Measurements from ENCODE around the gene ZNF444. TPM values are rescaled to one million over a fixed set of nuclear protein-coding genes. Genes with fewer than 3 reads are reported as not detected.

The ZNF444 gene
- polyA plus RNA-seq = 7.4 to 10.8 TPM (median 9.1 TPM) in 3 replicates
- 1.4 TPM for polyA plus RNA-seq (2011; ENCODE audit: low read depth)
- 4.0 and 11.5 TPM in 2 replicates for polyA plus RNA-seq (2011; cell fraction: cytosol; rRNA removed)
- 11.9 and 15.7 TPM in 2 replicates for polyA plus RNA-seq (2011; cell fraction: nucleus; rRNA removed)
- polyA plus RNA-seq (2012; ENCODE audit: low replicate concordance) = 6.4 and 12.7 TPM in 2 replicates
- 4.5 to 8.2 TPM (median 4.8 TPM) in 3 replicates for polyA minus RNA-seq
- polyA minus RNA-seq (2011; cell fraction: cytosol; rRNA and poly(A)+ RNA removed) = 14.0 TPM
- 4.7 and 6.6 TPM in 2 replicates for polyA minus RNA-seq (2011; cell fraction: nucleus; rRNA and poly(A)+ RNA removed)

GRCh38 chr19:56140583-56141416, at the start of gene ZNF444:
ZNF444 (plus strand) TSS chr19:56141287; CDS start chr19:56146912, 5,625 bp downstream.
- H3K79me2 ChIP-seq (ENCODE audit: control insufficient read depth, insufficient read depth, low read length) = peaks cover 29% of the 10 kb centered on the region
- H3K9me3 ChIP-seq (ENCODE audit: control insufficient read depth, low read depth, low read length) = no peaks in the 10 kb centered on the region
- H2AFZ ChIP-seq (ENCODE audit: control insufficient read depth, low read length) = peak within 1 kb of the TSS; percentile 88
- H3K27me3 ChIP-seq (ENCODE audit: control insufficient read depth, extremely low read depth, insufficient read depth, low read length) = no peaks in the 10 kb centered on the region
- H3K9me1 ChIP-seq (ENCODE audit: control insufficient read depth, extremely low read depth, insufficient read depth, low read length) = no peaks in the 10 kb centered on the region
- peak within 1 kb of the TSS; percentile 77 for H3K9ac ChIP-seq (ENCODE audit: control insufficient read depth, extremely low read depth, insufficient read depth, low read length)
- no peak for TF ChIP-seq EZH2 (IDR thresholded peaks at IDR 0.05; ENCODE audit: low read length)
- TF ChIP-seq, protein P1, sequence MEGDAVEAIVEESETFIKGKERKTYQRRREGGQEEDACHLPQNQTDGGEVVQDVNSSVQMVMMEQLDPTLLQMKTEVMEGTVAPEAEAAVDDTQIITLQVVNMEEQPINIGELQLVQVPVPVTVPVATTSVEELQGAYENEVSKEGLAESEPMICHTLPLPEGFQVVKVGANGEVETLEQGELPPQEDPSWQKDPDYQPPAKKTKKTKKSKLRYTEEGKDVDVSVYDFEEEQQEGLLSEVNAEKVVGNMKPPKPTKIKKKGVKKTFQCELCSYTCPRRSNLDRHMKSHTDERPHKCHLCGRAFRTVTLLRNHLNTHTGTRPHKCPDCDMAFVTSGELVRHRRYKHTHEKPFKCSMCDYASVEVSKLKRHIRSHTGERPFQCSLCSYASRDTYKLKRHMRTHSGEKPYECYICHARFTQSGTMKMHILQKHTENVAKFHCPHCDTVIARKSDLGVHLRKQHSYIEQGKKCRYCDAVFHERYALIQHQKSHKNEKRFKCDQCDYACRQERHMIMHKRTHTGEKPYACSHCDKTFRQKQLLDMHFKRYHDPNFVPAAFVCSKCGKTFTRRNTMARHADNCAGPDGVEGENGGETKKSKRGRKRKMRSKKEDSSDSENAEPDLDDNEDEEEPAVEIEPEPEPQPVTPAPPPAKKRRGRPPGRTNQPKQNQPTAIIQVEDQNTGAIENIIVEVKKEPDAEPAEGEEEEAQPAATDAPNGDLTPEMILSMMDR (optimal IDR thresholded peaks at IDR 0.05 in 1 of 3, IDR thresholded peaks at IDR 0.05 in 1 of 3, conservative IDR thresholded peaks at IDR 0.05 in 1 of 3; ENCODE audit: extremely low read depth in 1 of 3, insufficient read depth in 2 of 3, low read length in 3 of 3) = no peak
- DNase-seq (ENCODE audit: low read depth, low spot score) (peak; percentile 93), FAIRE-seq (peak; percentile 87)
- peaks cover 3 to 6% of the 10 kb centered on the region in 2 experiments for H3K36me3 ChIP-seq (ENCODE audit: control insufficient read depth in 2 of 2, extremely low read depth in 1 of 2, insufficient read depth in 2 of 2, low read length in 2 of 2)
- dilution Hi-C loops (cut with MboI; ENCODE audit: extremely low pct_ligation_motif_present, low sequenced_read_pairs) = no loop called here
- peak within 1 kb of the TSS; percentile 80 for H3K27ac ChIP-seq (ENCODE audit: control insufficient read depth, insufficient read depth, low read length)
- peak within 1 kb of the TSS; percentile 92 for H3K4me2 ChIP-seq (ENCODE audit: control insufficient read depth, extremely low read depth, insufficient read depth, low read depth, low read length)
- H4K20me1 ChIP-seq (ENCODE audit: control insufficient read depth, extremely low read depth, insufficient read depth, low read length) = no peaks in the 10 kb centered on the region
- H3K4me3 ChIP-seq (ENCODE audit: control insufficient read depth in 2 of 3, extremely low read depth in 1 of 3, insufficient read depth in 2 of 3, low read depth in 1 of 3, low read length in 3 of 3) = peak within 1 kb of the TSS; percentile 59 to 86 (median 79)
- H3K4me1 ChIP-seq (ENCODE audit: control insufficient read depth, extremely low read depth, insufficient read depth, low read length) = peaks cover 13% of the 10 kb centered on the region

DNA sequence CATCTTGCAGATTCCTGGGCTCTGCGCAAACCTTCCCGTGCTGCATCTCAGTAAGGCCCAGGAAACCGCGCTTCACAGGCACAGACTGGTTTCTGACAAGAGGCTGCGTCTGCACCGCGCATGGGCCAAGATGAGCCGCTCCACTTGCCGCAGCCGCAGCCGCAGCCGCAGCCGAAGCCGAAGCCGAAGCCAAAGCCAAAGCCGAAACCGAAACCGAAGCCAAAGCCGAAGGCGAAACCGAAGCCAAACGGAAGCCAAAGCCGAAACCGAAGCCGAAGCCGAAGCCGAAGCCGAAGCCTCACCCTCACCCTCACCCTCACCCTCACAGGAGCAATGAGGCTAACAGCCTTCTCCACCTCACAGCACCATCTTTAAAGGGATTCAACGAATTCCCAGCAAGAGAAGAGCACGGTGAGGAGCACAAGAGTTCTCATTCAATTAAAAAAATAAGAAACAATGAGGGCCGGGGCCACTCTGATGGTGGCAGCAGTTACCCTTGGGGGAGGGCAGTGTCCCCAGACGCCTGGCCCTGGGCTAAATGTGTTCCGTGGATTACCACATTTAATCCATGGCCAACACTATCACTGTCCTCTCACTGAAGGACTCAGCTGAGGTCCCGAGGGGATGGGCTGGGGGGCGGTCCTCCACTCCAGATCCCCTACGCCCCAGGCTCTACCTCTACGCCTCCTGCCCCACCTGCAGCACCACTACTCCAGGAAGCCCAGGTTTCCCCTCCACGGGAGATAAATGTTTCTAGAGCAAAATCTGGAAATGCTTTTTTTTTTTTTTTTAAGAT, 49.1 kb upstream of the ZNF444 start:
- Histone ChIP-seq H3K36me3 (ENCODE audit: control insufficient read depth in 2 of 2, extremely low read depth in 1 of 2, insufficient read depth in 2 of 2, low read length in 2 of 2) (peaks cover 10 to 11% of the 10 kb centered on the region in 2 experiments), H3K79me2 (ENCODE audit: control insufficient read depth, insufficient read depth, low read length) (peaks cover 43% of the 10 kb centered on the region), H3K4me3 (ENCODE audit: control insufficient read depth in 2 of 3, extremely low read depth in 1 of 3, insufficient read depth in 2 of 3, low read depth in 1 of 3, low read length in 3 of 3) (peak overlapping the region in 2 of 3 experiments; percentile 23 to 42), H3K9me1 (ENCODE audit: control insufficient read depth, extremely low read depth, insufficient read depth, low read length) (no peaks in the 10 kb centered on the region), H3K9me3 (ENCODE audit: control insufficient read depth, low read depth, low read length) (no peaks in the 10 kb centered on the region), H3K4me1 (ENCODE audit: control insufficient read depth, extremely low read depth, insufficient read depth, low read length) (peaks cover 7% of the 10 kb centered on the region), H3K27me3 (ENCODE audit: control insufficient read depth, extremely low read depth, insufficient read depth, low read length) (no peaks in the 10 kb centered on the region), H2AFZ (ENCODE audit: control insufficient read depth, low read length) (no peak overlapping the region), H3K4me2 (ENCODE audit: control insufficient read depth, extremely low read depth, insufficient read depth, low read depth, low read length) (peak overlapping the region; percentile 4), H3K9ac (ENCODE audit: control insufficient read depth, extremely low read depth, insufficient read depth, low read length) (no peak overlapping the region), H3K27ac (ENCODE audit: control insufficient read depth, insufficient read depth, low read length) (peak overlapping the region; percentile 37), H4K20me1 (ENCODE audit: control insufficient read depth, extremely low read depth, insufficient read depth, low read length) (peaks cover 22% of the 10 kb centered on the region)
- no peak for TF ChIP-seq EZH2 (IDR thresholded peaks at IDR 0.05; ENCODE audit: low read length)
- TF ChIP-seq, protein P1 (optimal IDR thresholded peaks at IDR 0.05 in 1 of 3, IDR thresholded peaks at IDR 0.05 in 1 of 3, conservative IDR thresholded peaks at IDR 0.05 in 1 of 3; ENCODE audit: extremely low read depth in 1 of 3, insufficient read depth in 2 of 3, low read length in 3 of 3) = no peak
- no peak for FAIRE-seq
- dilution Hi-C loops (cut with MboI; ENCODE audit: extremely low pct_ligation_motif_present, low sequenced_read_pairs) = no loop called here
- DNase-seq (ENCODE audit: low read depth, low spot score) = peak; percentile 48

All from keratinocyte (primary cell).